GM23338 (cell line): ENCODE data around the gene SLC25A10. TPM values are rescaled to one million over a fixed set of nuclear protein-coding genes. Genes with fewer than 3 reads are reported as not detected.
A peak's percentile ranks its signal among the peaks of the same experiment; 100 is the strongest.

Experiments used
- ATAC-seq: fragments of 200-7000 bp; cut with Tn5 transposase; 3 replicates; pipeline ENCODE4 v1.9.1; 2020
- DNase-seq: peaks from one replicate; pipeline ENCODE4 v3.0.0-alpha.2; 2015; ENCODE audit warnings: low spot score
- H2AFZ ChIP-seq: fragments of 200-600 bp; sonication (generic); 2 replicates; pipeline ENCODE4 v1.8.0; 2016; ENCODE audit warnings: antibody characterized with exemption, mild to moderate bottlenecking, moderate library complexity
- H3F3A ChIP-seq: fragments of 200-600 bp; sonication (generic); replicated peaks from 2 replicates; pipeline ENCODE4 v1.8.0; 2017; ENCODE audit warnings: antibody characterized with exemption, mixed run types, low read depth
- H3K27ac ChIP-seq: fragments of 200-600 bp; sonication (generic); 2 replicates; pipeline ENCODE4 v1.6.1; 2016; ENCODE audit warnings: low read depth
- H3K27me3 ChIP-seq: fragments of 200-600 bp; sonication (generic); 2 replicates; pipeline ENCODE4 v1.8.0; 2016; ENCODE audit warnings: mild to moderate bottlenecking, mixed run types, moderate library complexity; ENCODE audit not compliant: insufficient read depth
- H3K36me3 ChIP-seq: fragments of 200-600 bp; sonication (generic); 2 replicates; pipeline ENCODE4 v1.8.0; 2016; ENCODE audit warnings: mild to moderate bottlenecking; ENCODE audit not compliant: insufficient read depth
- H3K4me1 ChIP-seq: fragments of 200-600 bp; sonication (generic); 2 replicates; pipeline ENCODE4 v1.8.0; 2016; ENCODE audit warnings: mild to moderate bottlenecking, moderate library complexity; ENCODE audit not compliant: insufficient read depth
- H3K4me2 ChIP-seq: fragments of 200-600 bp; sonication (generic); 2 replicates; pipeline ENCODE4 v1.7.1; 2017; ENCODE audit warnings: mixed run types
- H3K4me3 ChIP-seq: fragments of 200-600 bp; sonication (generic); 2 replicates; pipeline ENCODE4 v1.6.1; 2016; ENCODE audit warnings: mixed run types
- H3K79me2 ChIP-seq: fragments of 200-600 bp; sonication (generic); replicated peaks from 2 replicates; pipeline ENCODE4 v1.8.0; 2017; ENCODE audit warnings: mild to moderate bottlenecking; ENCODE audit not compliant: insufficient read depth
- H3K9me2 ChIP-seq: fragments of 200-600 bp; sonication (generic); 2 replicates; pipeline ENCODE4 v1.8.0; 2017; ENCODE audit not compliant: insufficient read depth
- H4K20me1 ChIP-seq: fragments of 200-600 bp; sonication (generic); replicated peaks from 2 replicates; pipeline ENCODE4 v1.8.0; 2017; ENCODE audit warnings: mild to moderate bottlenecking; ENCODE audit not compliant: insufficient read depth
- H3K27ac Mint-ChIP-seq: 2 replicates; pipeline ENCODE4 v1.8.0; 2020; ENCODE audit warnings: inconsistent platforms, mild to moderate bottlenecking, moderate library complexity, mixed read lengths
- H3K27me3 Mint-ChIP-seq: 3 replicates; pipeline ENCODE4 v1.8.0; 2022; ENCODE audit warnings: low read depth, mild to moderate bottlenecking, moderate library complexity, mixed read lengths, inconsistent platforms; ENCODE audit not compliant: insufficient read depth, poor library complexity
- H3K36me3 Mint-ChIP-seq: 3 replicates; pipeline ENCODE4 v1.8.0; 2021; ENCODE audit warnings: low read depth, mild to moderate bottlenecking, inconsistent platforms, moderate library complexity, mixed read lengths
- H3K4me1 Mint-ChIP-seq: 3 replicates; pipeline ENCODE4 v1.8.0; 2020; ENCODE audit warnings: mild to moderate bottlenecking, inconsistent platforms, mixed read lengths
- H3K4me3 Mint-ChIP-seq: 3 replicates; pipeline ENCODE4 v1.8.0; 2021; ENCODE audit warnings: moderate library complexity, mild to moderate bottlenecking, inconsistent platforms, mixed read lengths
- H3K9me3 Mint-ChIP-seq: 3 replicates; pipeline ENCODE4 v1.8.0; 2020; ENCODE audit warnings: moderate library complexity, mild to moderate bottlenecking, inconsistent platforms, mixed read lengths
- CREB1 ChIP-seq: fragments of 250-450 bp; sonication (Bioruptor Pico); IDR thresholded peaks from 2 replicates; pipeline ENCODE4 v1.5.0; 2020; ENCODE audit warnings: low read depth, mild to moderate bottlenecking, moderate library complexity
- EZH2phosphoT487 ChIP-seq: fragments of 200-600 bp; sonication (generic); IDR thresholded peaks from one replicate; pipeline ENCODE4 v1.8.1; 2018; ENCODE audit warnings: antibody characterized with exemption; ENCODE audit not compliant: unreplicated experiment
- JUNB ChIP-seq: IDR thresholded peaks from one replicate; pipeline ENCODE4 v1.6.1; 2016; ENCODE audit warnings: antibody characterized with exemption; ENCODE audit not compliant: unreplicated experiment
- STAT1 ChIP-seq: IDR thresholded peaks from one replicate; pipeline ENCODE4 v1.6.1; 2016; ENCODE audit warnings: antibody characterized with exemption; ENCODE audit not compliant: unreplicated experiment
- ZNF114 ChIP-seq: fragments of 250-450 bp; sonication (Bioruptor Pico); IDR thresholded peaks from 2 replicates; pipeline ENCODE4 v1.5.0; 2020; ENCODE audit warnings: mild to moderate bottlenecking, moderate library complexity
- polyA plus RNA-seq: library from polyadenylated mRNA; unstranded; fragments of >200 nt; fragmentation: Nextera tagmentation; extraction: Ambion mirVana; gene quantifications from 2 replicates; pipeline ENCODE4 v1.2.1, GENCODE V29; 2016
- total RNA-seq: library from RNA; depleted of rRNA; stranded (reverse); fragments of >200 nt; shearing (Covaris generic); gene quantifications from 2 replicates; pipeline ENCODE4 v1.2.3, GENCODE V29; 2014
- TF ChIP-seq, protein P1 (sequence below): fragments of 250-450 bp; sonication (Bioruptor Pico); IDR thresholded peaks from 2 replicates; pipeline ENCODE4 v1.5.0; 2020; ENCODE audit warnings: mild to moderate bottlenecking, moderate library complexity
- TF ChIP-seq, protein P2 (sequence below): IDR thresholded peaks from one replicate; pipeline ENCODE4 v1.6.1; 2018; ENCODE audit warnings: antibody characterized with exemption; ENCODE audit not compliant: unreplicated experiment
- TF ChIP-seq, protein P3 (sequence below), 2 experiments: fragments of 200-600 bp in 1 of 2; sonication (generic) in 1 of 2; conservative IDR thresholded peaks; 2 replicates each; pipeline versions ENCODE4 v1.5.1 to v1.6.1; 2016 to 2017; ENCODE audit warnings: antibody characterized with exemption in 2 of 2, low read depth in 2 of 2, mild to moderate bottlenecking in 2 of 2, moderate library complexity in 1 of 2

SLC25A10 gene
- total and polyA plus RNA-seq, 2 experiments from 2014 or later = 25.7 to 47.4 TPM

DNA sequence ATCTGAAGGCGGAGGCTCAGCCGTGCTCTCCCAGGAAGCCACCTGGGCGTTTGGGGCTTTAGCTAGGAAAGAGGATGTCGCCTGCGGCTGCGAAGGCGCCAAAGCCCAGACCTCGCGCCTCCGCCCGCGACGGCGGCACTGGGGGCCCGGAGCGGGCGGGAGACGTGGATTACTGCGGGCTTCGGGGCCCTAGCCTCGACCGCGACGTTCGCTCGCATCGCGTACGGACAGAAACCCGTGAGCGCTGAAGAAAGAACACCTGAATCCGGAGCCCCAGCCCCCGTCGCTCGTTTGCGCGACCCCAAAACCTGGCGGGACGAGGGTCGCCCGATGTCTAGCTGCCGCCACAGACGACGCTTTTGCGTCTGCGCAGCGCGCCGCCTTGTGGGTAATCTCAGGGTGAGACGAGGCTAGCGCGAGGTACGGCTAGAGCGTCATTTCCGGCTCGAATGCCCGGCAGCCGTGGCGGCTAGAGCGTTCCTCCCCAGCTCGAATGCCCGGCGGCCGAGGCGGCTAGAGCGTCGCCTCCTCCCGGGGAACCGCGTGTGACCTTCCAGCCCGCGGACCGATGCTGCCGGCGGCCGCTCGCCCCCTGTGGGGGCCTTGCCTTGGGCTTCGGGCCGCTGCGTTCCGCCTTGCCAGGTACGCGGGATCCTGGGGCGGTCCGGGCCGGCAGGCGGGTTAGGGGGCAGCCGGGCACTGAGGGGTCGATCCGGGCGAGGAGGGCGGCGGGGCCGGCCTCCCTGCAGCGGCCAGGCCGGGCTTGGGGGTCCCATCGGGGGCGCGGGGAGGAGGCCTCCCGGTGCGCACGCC is 8.9 kb upstream of the SLC25A10 start, which contains the start of gene MRPL12 (continued):
- TF ChIP-seq, protein P1, sequence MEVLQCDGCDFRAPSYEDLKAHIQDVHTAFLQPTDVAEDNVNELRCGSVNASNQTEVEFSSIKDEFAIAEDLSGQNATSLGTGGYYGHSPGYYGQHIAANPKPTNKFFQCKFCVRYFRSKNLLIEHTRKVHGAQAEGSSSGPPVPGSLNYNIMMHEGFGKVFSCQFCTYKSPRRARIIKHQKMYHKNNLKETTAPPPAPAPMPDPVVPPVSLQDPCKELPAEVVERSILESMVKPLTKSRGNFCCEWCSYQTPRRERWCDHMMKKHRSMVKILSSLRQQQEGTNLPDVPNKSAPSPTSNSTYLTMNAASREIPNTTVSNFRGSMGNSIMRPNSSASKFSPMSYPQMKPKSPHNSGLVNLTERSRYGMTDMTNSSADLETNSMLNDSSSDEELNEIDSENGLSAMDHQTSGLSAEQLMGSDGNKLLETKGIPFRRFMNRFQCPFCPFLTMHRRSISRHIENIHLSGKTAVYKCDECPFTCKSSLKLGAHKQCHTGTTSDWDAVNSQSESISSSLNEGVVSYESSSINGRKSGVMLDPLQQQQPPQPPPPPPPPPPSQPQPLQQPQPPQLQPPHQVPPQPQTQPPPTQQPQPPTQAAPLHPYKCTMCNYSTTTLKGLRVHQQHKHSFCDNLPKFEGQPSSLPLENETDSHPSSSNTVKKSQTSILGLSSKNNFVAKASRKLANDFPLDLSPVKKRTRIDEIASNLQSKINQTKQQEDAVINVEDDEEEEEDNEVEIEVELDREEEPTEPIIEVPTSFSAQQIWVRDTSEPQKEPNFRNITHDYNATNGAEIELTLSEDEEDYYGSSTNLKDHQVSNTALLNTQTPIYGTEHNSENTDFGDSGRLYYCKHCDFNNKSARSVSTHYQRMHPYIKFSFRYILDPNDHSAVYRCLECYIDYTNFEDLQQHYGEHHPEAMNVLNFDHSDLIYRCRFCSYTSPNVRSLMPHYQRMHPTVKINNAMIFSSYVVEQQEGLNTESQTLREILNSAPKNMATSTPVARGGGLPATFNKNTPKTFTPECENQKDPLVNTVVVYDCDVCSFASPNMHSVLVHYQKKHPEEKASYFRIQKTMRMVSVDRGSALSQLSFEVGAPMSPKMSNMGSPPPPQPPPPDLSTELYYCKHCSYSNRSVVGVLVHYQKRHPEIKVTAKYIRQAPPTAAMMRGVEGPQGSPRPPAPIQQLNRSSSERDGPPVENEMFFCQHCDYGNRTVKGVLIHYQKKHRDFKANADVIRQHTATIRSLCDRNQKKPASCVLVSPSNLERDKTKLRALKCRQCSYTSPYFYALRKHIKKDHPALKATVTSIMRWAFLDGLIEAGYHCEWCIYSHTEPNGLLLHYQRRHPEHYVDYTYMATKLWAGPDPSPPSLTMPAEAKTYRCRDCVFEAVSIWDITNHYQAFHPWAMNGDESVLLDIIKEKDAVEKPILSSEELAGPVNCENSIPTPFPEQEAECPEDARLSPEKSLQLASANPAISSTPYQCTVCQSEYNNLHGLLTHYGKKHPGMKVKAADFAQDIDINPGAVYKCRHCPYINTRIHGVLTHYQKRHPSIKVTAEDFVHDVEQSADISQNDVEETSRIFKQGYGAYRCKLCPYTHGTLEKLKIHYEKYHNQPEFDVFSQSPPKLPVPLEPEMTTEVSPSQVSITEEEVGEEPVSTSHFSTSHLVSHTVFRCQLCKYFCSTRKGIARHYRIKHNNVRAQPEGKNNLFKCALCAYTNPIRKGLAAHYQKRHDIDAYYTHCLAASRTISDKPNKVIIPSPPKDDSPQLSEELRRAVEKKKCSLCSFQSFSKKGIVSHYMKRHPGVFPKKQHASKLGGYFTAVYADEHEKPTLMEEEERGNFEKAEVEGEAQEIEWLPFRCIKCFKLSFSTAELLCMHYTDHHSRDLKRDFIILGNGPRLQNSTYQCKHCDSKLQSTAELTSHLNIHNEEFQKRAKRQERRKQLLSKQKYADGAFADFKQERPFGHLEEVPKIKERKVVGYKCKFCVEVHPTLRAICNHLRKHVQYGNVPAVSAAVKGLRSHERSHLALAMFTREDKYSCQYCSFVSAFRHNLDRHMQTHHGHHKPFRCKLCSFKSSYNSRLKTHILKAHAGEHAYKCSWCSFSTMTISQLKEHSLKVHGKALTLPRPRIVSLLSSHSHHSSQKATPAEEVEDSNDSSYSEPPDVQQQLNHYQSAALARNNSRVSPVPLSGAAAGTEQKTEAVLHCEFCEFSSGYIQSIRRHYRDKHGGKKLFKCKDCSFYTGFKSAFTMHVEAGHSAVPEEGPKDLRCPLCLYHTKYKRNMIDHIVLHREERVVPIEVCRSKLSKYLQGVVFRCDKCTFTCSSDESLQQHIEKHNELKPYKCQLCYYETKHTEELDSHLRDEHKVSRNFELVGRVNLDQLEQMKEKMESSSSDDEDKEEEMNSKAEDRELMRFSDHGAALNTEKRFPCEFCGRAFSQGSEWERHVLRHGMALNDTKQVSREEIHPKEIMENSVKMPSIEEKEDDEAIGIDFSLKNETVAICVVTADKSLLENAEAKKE (CRISPR knock-in tag) = no peak

DNA sequence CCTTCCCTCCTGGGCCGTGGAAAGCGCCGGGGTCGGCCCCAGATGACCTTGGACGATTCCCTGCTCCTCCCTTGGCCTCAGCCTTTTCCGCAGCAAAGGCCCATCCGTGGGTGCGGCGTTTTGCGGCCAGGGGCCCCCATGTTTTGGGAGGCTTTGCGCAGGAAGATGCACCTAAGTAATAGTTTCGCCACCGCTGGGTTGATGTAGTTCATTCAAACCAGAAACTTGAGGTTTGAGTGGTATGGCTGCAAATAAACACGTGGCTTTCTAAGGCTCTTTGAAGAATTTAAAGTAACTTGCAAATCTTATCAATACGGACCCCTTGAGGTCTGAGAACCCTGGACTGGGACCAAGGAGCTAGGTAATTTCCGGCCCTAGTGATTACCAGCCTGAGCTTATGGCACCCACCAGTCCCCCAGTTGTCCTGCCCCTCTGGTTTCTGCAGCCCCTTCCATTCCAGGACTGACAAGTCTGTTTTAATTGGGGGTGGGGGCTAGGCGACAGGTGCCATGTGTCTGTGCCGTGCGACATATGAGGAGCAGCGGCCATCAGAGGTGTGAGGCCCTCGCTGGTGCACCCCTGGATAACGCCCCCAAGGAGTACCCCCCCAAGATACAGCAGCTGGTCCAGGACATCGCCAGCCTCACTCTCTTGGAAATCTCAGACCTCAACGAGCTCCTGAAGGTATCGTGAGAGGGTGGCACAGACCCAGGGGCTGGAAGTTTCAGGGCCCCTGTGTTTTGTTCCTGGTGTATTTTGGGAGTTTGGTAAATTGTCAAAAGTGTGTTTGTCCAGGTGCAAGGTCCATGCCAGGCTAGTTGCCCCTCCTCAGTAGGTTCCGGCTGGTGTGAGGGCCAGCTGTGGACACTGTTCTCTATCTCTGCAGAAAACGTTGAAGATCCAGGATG is 8.1 kb upstream of the SLC25A10 start:
- peaks cover 10% of the 10 kb centered on the region for H3K4me1 ChIP-seq
- Mint-ChIP-seq H3K27ac (peak overlapping the region; percentile 89), H3K27me3 (peaks cover 15% of the 10 kb centered on the region), H3K4me3 (peak overlapping the region; percentile 95), H3K9me3 (no peaks in the 10 kb centered on the region), H3K4me1 (peaks cover 11% of the 10 kb centered on the region; the same call in 2 of the 3 replicates), H3K36me3 (peaks cover 59% of the 10 kb centered on the region)
- H3F3A ChIP-seq = peaks cover 33% of the 10 kb centered on the region
- peak overlapping the region; percentile 63 for H3K27ac ChIP-seq
- peak overlapping the region; percentile 100 for H3K4me2 ChIP-seq
- H3K9me2 ChIP-seq = no peaks in the 10 kb centered on the region
- H4K20me1 ChIP-seq = peaks cover 8% of the 10 kb centered on the region
- peaks cover 41% of the 10 kb centered on the region for H3K79me2 ChIP-seq
- DNase-seq (no peak), ATAC-seq (no peak)
- H2AFZ ChIP-seq = 0 out of 2 replicates have a peak overlapping the region, but pooled peaks have one; percentile 32
- no peaks in the 10 kb centered on the region for H3K27me3 ChIP-seq
- peaks cover 7% of the 10 kb centered on the region for H3K36me3 ChIP-seq
- H3K4me3 ChIP-seq = peak overlapping the region; percentile 99
- TF ChIP-seq EZH2phosphoT487 (no peak), ZNF114 (CRISPR knock-in tag) (no peak), JUNB (no peak), STAT1 (no peak), CREB1 (CRISPR knock-in tag) (no peak)
- TF ChIP-seq, protein P2, sequence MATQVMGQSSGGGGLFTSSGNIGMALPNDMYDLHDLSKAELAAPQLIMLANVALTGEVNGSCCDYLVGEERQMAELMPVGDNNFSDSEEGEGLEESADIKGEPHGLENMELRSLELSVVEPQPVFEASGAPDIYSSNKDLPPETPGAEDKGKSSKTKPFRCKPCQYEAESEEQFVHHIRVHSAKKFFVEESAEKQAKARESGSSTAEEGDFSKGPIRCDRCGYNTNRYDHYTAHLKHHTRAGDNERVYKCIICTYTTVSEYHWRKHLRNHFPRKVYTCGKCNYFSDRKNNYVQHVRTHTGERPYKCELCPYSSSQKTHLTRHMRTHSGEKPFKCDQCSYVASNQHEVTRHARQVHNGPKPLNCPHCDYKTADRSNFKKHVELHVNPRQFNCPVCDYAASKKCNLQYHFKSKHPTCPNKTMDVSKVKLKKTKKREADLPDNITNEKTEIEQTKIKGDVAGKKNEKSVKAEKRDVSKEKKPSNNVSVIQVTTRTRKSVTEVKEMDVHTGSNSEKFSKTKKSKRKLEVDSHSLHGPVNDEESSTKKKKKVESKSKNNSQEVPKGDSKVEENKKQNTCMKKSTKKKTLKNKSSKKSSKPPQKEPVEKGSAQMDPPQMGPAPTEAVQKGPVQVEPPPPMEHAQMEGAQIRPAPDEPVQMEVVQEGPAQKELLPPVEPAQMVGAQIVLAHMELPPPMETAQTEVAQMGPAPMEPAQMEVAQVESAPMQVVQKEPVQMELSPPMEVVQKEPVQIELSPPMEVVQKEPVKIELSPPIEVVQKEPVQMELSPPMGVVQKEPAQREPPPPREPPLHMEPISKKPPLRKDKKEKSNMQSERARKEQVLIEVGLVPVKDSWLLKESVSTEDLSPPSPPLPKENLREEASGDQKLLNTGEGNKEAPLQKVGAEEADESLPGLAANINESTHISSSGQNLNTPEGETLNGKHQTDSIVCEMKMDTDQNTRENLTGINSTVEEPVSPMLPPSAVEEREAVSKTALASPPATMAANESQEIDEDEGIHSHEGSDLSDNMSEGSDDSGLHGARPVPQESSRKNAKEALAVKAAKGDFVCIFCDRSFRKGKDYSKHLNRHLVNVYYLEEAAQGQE = no peak
- TF ChIP-seq, protein P3, sequence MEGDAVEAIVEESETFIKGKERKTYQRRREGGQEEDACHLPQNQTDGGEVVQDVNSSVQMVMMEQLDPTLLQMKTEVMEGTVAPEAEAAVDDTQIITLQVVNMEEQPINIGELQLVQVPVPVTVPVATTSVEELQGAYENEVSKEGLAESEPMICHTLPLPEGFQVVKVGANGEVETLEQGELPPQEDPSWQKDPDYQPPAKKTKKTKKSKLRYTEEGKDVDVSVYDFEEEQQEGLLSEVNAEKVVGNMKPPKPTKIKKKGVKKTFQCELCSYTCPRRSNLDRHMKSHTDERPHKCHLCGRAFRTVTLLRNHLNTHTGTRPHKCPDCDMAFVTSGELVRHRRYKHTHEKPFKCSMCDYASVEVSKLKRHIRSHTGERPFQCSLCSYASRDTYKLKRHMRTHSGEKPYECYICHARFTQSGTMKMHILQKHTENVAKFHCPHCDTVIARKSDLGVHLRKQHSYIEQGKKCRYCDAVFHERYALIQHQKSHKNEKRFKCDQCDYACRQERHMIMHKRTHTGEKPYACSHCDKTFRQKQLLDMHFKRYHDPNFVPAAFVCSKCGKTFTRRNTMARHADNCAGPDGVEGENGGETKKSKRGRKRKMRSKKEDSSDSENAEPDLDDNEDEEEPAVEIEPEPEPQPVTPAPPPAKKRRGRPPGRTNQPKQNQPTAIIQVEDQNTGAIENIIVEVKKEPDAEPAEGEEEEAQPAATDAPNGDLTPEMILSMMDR (conservative IDR thresholded peaks at IDR 0.05; ENCODE audit: low read depth in 2 of 2) = no peak
